Endothelial cell (in vitro differentiated cells): ENCODE measurements around the gene PPP1R18. TPM values are rescaled to one million over a fixed set of nuclear protein-coding genes. Genes with fewer than 3 reads are reported as not detected.
"Not testable (repeated sequence)": the region's sequence is repeated elsewhere in the genome, so short reads cannot be mapped to it uniquely, and the experiment has no call there.

Experiments used
- DNase-seq: peaks from one replicate; pipeline ENCODE4 v3.0.0; 2021; ENCODE audit warnings: low spot score
- H3K27ac Mint-ChIP-seq: one replicate; pipeline ENCODE4 v1.8.0; 2021; ENCODE audit warnings: mixed read lengths, inconsistent platforms; ENCODE audit not compliant: unreplicated experiment
- H3K27me3 Mint-ChIP-seq: one replicate; pipeline ENCODE4 v1.8.0; 2021; ENCODE audit warnings: mild to moderate bottlenecking, moderate library complexity, mixed read lengths, inconsistent platforms; ENCODE audit not compliant: unreplicated experiment
- H3K36me3 Mint-ChIP-seq: one replicate; pipeline ENCODE4 v1.8.0; 2021; ENCODE audit warnings: mild to moderate bottlenecking, low read depth, mixed read lengths, inconsistent platforms; ENCODE audit not compliant: unreplicated experiment
- H3K4me1 Mint-ChIP-seq: one replicate; pipeline ENCODE4 v1.8.0; 2021; ENCODE audit warnings: mild to moderate bottlenecking, mixed read lengths, inconsistent platforms; ENCODE audit not compliant: unreplicated experiment
- H3K4me3 Mint-ChIP-seq: one replicate; pipeline ENCODE4 v1.8.0; 2021; ENCODE audit warnings: mild to moderate bottlenecking, mixed read lengths, inconsistent platforms; ENCODE audit not compliant: unreplicated experiment
- H3K9me3 Mint-ChIP-seq: one replicate; pipeline ENCODE4 v1.8.0; 2021; ENCODE audit warnings: mixed read lengths, inconsistent platforms; ENCODE audit not compliant: unreplicated experiment
- total RNA-seq: library from RNA; stranded (reverse); fragmentation: NEBNext Ultra II Directional; extraction: Animal tissue kit (Norgen Biotek cat#: 25700); gene quantifications from one replicate; pipeline ENCODE4 v1.2.1, GENCODE V29; 2021; ENCODE audit not compliant: unreplicated experiment
- TF ChIP-seq, protein P1 (sequence below): fragments of 200-600 bp; sonication (generic); IDR thresholded peaks from one replicate; pipeline ENCODE4 v1.5.0; 2021; ENCODE audit warnings: antibody characterized with exemption; ENCODE audit not compliant: unreplicated experiment

Gene PPP1R18
- total RNA-seq, 1 donor from 2014 or later = 285 TPM

DNA sequence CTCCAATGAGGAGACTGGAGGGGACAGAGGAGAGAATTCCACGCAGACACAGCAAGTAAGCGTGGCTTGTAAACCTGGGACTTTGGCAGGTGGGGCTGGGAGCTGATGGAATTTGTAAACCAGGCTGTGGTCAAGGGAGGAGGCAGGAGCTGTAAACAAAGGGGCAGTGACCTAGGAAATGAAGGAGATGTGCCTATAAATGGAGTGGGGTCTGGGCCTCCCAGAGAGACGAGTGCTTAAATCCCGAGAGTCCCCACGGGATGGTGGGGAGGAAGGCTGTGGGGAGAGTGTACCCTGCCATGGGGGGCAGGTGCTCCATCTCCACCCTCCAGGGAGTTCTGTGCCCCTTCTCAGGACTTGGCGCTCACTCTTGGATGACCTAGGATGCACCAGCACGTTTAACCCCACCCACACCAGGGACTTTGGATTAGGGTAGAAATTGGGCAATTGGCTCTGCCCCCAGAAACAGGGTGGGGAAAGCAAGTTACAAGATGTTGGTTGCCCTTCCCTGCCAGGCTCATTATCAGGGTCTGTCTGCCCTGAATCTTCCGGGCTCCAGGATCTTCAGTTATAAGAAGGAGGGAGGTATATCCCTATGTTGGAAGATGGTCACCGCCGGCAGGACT, 9.7 kb downstream of the PPP1R18 start:
- peaks cover 15% of the 10 kb centered on the region for H3K36me3 Mint-ChIP-seq
- peak overlapping the region; percentile 63 for H3K27ac Mint-ChIP-seq
- TF ChIP-seq, protein P1, sequence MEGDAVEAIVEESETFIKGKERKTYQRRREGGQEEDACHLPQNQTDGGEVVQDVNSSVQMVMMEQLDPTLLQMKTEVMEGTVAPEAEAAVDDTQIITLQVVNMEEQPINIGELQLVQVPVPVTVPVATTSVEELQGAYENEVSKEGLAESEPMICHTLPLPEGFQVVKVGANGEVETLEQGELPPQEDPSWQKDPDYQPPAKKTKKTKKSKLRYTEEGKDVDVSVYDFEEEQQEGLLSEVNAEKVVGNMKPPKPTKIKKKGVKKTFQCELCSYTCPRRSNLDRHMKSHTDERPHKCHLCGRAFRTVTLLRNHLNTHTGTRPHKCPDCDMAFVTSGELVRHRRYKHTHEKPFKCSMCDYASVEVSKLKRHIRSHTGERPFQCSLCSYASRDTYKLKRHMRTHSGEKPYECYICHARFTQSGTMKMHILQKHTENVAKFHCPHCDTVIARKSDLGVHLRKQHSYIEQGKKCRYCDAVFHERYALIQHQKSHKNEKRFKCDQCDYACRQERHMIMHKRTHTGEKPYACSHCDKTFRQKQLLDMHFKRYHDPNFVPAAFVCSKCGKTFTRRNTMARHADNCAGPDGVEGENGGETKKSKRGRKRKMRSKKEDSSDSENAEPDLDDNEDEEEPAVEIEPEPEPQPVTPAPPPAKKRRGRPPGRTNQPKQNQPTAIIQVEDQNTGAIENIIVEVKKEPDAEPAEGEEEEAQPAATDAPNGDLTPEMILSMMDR = no peak
- peaks cover 41% of the 10 kb centered on the region for H3K4me1 Mint-ChIP-seq
- no peaks in the 10 kb centered on the region for H3K9me3 Mint-ChIP-seq
- H3K4me3 Mint-ChIP-seq = peak overlapping the region; percentile 80
- no peak for DNase-seq
- H3K27me3 Mint-ChIP-seq = peaks cover 1% of the 10 kb centered on the region

DNA sequence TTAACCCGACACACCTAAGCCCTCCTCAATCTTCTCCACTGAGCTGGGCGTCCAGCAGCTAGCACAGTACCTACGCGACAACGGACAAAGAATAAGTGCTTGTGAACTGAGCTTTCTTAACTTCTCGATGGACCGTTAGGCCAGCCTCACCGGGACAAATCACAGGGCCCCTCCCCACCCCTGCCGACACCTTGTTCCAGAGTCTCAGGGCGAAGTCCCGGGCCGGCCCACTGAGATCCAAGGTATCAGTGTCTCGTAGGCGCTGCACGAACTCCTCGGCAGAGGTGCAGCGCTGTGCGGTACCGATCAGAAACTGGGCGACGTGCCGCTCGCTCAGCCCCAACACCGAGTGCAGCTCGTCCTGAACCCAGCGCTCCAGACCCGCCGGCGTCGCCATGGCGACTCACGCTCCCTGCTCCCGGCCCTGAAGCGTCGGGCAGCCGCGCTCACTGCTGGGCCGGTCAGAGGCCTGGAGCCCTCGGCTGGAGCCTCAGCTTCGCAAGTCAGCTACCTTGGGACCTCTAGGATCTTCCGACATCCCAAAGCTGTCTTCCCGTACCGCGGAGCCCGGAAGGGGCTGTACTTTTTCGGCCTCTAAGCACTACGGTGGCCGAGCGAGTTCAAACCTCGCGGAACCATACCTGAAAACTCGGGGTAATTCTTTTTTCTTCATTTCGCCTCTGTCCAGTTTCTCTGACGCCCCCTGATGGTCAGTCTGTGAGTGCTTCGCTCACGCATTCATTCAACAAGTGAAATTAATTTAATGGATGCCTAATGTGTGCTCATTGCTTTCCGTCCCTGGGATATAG, 13.8 kb downstream of the PPP1R18 start, which contains the start of gene DHX16:
DHX16 (minus strand) TSS at position 562 of the 809 bp plus-strand sequence; CDS start at position 397, 165 bp downstream.
- Mint-ChIP-seq H3K27me3 (peaks cover 2% of the 10 kb centered on the region), H3K27ac (peak within 1 kb of the TSS; percentile 95), H3K4me3 (peak within 1 kb of the TSS; percentile 93), H3K9me3 (no peaks in the 10 kb centered on the region), H3K36me3 (peaks cover 26% of the 10 kb centered on the region), H3K4me1 (peaks cover 29% of the 10 kb centered on the region)
- peak; percentile 97 for DNase-seq
- TF ChIP-seq, protein P1 = peak; percentile 93

DNA sequence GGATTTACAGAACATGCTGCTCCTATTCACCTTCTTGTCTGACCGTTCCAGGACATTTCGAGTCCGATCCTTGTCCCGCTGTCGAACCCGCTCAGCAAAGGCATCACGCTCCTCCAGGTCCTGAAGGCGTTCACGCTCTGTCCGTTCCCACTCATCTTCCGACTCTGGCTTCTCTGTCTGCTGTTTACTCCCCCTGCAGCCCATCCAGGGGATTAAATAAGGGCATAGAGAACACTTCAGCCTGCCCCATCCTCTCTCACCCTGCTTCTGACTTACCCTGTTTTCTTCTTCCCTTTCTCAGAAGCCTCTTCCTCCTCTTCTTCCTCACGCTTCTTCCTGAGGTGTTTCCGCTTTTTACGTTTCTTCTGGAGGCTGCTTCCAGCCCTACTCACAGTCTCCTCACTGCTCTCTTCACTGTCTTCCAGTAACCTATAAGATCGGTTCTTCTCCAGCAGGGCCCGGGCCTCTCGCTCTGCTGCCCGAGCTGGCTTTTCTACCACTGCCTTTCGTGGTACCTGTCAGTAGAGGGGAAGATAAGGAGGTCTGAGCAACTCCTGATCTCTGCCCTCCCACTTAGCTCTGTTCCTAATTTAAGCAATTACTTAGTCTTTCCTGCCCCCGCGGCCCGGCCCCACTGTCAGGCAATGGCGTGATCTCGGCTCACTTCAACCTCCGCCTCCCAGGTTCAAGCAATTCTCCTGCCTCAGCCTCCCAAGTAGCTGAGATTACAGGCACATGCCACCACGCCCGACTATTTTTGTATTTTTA, 15.5 kb downstream of the PPP1R18 start:
- Mint-ChIP-seq H3K27ac (peak overlapping the region; percentile 61), H3K27me3 (peaks cover 2% of the 10 kb centered on the region), H3K9me3 (no peaks in the 10 kb centered on the region), H3K36me3 (peaks cover 30% of the 10 kb centered on the region), H3K4me3 (peak overlapping the region; percentile 72), H3K4me1 (peaks cover 25% of the 10 kb centered on the region)
- TF ChIP-seq, protein P1 = peak; percentile 20
- peak; percentile 44 for DNase-seq

DNA sequence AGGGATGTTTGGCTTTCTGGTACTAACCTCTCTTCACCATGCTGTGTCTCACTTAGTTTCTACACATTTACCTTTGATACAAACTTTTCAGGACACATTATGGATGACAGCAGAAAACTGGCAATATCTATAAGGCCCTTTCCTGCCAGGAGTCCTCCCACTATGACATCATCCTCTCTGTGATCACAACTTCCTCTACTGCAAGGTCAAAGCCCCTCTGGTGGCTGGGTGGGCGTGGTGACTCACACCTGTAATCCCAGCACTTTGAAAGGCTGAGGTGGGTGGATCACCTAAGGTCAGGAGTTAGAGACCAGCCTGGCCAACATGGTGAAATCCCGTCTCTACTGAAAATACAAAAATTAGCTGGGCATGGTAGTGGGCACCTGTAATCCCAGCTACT, 20.1 kb downstream of the PPP1R18 start:
- not testable (repeated sequence) for H3K9me3 Mint-ChIP-seq, DNase-seq, H3K4me3 Mint-ChIP-seq, H3K27ac Mint-ChIP-seq, H3K27me3 Mint-ChIP-seq
- Mint-ChIP-seq H3K4me1 (peaks cover 25% of the 10 kb centered on the region), H3K36me3 (peaks cover 59% of the 10 kb centered on the region)

DNA sequence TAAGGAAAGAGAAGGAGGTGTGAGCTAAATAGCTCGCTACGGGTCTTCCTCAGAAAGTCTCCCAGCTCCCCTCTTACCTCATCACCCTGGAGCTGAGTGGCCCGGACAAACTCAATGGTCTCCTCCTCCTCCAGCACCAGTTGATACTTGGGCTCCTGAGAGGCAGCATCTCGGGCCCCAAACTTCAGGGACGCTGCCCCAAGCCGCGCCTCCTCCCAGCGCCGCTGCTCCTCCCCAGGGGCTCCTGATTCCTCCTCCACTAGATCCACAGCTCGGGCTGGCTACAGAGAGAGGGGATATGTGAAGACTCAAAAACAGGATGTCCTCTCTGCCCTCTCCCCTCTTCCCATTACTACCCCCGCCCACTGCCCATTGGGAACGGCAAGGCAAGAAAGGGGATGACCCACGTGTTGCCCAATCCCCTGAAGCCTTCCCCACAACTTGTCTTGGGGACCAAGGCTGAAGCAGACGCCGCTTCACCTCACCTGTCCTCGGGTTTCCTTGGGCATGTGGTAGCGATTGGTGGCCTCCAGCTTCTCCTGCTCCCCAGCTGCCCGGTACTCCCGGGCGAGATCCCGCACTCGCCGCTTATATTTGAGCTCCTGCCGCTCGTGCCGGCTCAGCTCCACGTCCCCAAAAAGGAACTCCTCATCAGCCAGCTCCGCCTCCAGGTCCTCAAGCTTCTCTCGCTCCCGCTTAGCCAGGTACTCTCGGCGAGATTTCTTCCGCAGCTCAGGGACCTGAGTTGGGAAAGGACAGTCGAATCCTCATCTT, 21.3 kb downstream of the PPP1R18 start:
- Mint-ChIP-seq H3K27ac (peak overlapping the region; percentile 27), H3K36me3 (peaks cover 52% of the 10 kb centered on the region), H3K4me3 (no peak overlapping the region), H3K9me3 (no peaks in the 10 kb centered on the region), H3K4me1 (peaks cover 16% of the 10 kb centered on the region), H3K27me3 (peaks cover 7% of the 10 kb centered on the region)
- TF ChIP-seq, protein P1 = no peak
- DNase-seq = no peak

DNA sequence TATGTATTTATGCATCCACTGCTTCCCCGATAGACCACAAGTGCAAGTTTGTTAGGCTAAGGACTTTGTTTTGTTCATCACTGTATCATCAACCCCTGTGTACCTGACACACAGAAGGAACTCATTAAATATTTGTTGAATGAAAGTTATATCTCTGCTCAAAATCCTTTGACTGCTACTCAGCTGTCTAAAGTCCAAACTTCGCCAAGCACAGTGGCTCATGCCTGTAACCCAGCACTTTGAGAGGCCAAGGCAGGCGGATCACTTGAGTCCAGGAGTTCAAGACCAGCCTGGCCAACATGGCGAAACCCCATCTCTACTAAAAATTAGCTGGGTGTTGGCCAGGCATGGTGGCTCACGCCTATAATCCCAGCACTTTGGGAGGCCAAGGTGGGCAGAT, 28.5 kb downstream of the PPP1R18 start:
- H3K36me3 Mint-ChIP-seq = peaks cover 60% of the 10 kb centered on the region
- not testable (repeated sequence) for DNase-seq, H3K9me3 Mint-ChIP-seq
- peaks cover 12% of the 10 kb centered on the region for H3K27me3 Mint-ChIP-seq
- H3K27ac Mint-ChIP-seq = peak overlapping the region; percentile 89
- H3K4me1 Mint-ChIP-seq = peaks cover 22% of the 10 kb centered on the region
- peak overlapping the region; percentile 61 for H3K4me3 Mint-ChIP-seq
